ENCODE data around the gene KRT14. TPM values are rescaled to one million over a fixed set of nuclear protein-coding genes. Genes with fewer than 3 reads are reported as not detected.

Gene KRT14
- total and polyA plus RNA-seq, 2 experiments from 2014 or later = not detected

GRCh38 chr17:41553176-41553575, 33.5 kb downstream of the KRT14 start (continued):
- TF ChIP-seq REST (IDR thresholded peaks at IDR 0.05; ENCODE audit: unreplicated experiment) = no peak
- TF ChIP-seq JUNB (IDR thresholded peaks at IDR 0.05; ENCODE audit: unreplicated experiment) = no peak
- no peak for TF ChIP-seq CREB1 (CRISPR knock-in tag; IDR thresholded peaks at IDR 0.05; ENCODE audit: low read depth)

- Histone ChIP-seq H2AFZ (no peak overlapping the region), H3F3A (replicated peaks; ENCODE audit: low read depth) (no peaks in the 10 kb centered on the region), H3K9me2 (ENCODE audit: insufficient read depth) (no peaks in the 10 kb centered on the region), H3K4me1 (ENCODE audit: insufficient read depth) (peaks cover 6% of the 10 kb centered on the region), H4K20me1 (replicated peaks; ENCODE audit: insufficient read depth) (no peaks in the 10 kb centered on the region), H3K79me2 (replicated peaks; ENCODE audit: insufficient read depth) (no peaks in the 10 kb centered on the region), H3K27ac (ENCODE audit: low read depth) (no peak overlapping the region), H3K4me2 (no peak overlapping the region), H3K27me3 (ENCODE audit: insufficient read depth) (no peaks in the 10 kb centered on the region), H3K4me3 (no peak overlapping the region), H3K36me3 (ENCODE audit: insufficient read depth) (no peaks in the 10 kb centered on the region)
- no peak for ATAC-seq
- Mint-ChIP-seq H3K27ac (no peak overlapping the region), H3K4me3 (no peak overlapping the region), H3K9me3 (no peaks in the 10 kb centered on the region; the same call in 2 of the 3 replicates), H3K4me1 (peaks cover 19% of the 10 kb centered on the region), H3K27me3 (ENCODE audit: insufficient read depth, low read depth, poor library complexity) (peaks cover 30% of the 10 kb centered on the region), H3K36me3 (ENCODE audit: low read depth) (no peaks in the 10 kb centered on the region)
- no peak for DNase-seq (ENCODE audit: low spot score)
- no peak for TF ChIP-seq STAT1 (IDR thresholded peaks at IDR 0.05; ENCODE audit: unreplicated experiment)
- no peak for TF ChIP-seq REST (IDR thresholded peaks at IDR 0.05; ENCODE audit: unreplicated experiment)
- TF ChIP-seq JUNB (IDR thresholded peaks at IDR 0.05; ENCODE audit: unreplicated experiment) = no peak
- no peak for TF ChIP-seq CREB1 (CRISPR knock-in tag; IDR thresholded peaks at IDR 0.05; ENCODE audit: low read depth)
- TF ChIP-seq, protein P1, sequence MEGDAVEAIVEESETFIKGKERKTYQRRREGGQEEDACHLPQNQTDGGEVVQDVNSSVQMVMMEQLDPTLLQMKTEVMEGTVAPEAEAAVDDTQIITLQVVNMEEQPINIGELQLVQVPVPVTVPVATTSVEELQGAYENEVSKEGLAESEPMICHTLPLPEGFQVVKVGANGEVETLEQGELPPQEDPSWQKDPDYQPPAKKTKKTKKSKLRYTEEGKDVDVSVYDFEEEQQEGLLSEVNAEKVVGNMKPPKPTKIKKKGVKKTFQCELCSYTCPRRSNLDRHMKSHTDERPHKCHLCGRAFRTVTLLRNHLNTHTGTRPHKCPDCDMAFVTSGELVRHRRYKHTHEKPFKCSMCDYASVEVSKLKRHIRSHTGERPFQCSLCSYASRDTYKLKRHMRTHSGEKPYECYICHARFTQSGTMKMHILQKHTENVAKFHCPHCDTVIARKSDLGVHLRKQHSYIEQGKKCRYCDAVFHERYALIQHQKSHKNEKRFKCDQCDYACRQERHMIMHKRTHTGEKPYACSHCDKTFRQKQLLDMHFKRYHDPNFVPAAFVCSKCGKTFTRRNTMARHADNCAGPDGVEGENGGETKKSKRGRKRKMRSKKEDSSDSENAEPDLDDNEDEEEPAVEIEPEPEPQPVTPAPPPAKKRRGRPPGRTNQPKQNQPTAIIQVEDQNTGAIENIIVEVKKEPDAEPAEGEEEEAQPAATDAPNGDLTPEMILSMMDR (conservative IDR thresholded peaks at IDR 0.05; ENCODE audit: low read depth in 2 of 2) = no peak
- no peak for TF ChIP-seq ZNF114 (CRISPR knock-in tag; IDR thresholded peaks at IDR 0.05)
Observed at GRCh38 chr17:41552455-41552854, 34.2 kb downstream of the KRT14 start.
